HG03469 (cell line): ENCODE measurements around the gene CARS1.

Experiments used
- ATAC-seq: cut with Tn5 transposase; IDR thresholded peaks from one replicate; pipeline ENCODE4 v1.9.1; 2021; ENCODE audit warnings: mild to moderate bottlenecking, moderate library complexity, moderate number of reproducible peaks; ENCODE audit not compliant: unreplicated experiment

Gene CARS1

DNA sequence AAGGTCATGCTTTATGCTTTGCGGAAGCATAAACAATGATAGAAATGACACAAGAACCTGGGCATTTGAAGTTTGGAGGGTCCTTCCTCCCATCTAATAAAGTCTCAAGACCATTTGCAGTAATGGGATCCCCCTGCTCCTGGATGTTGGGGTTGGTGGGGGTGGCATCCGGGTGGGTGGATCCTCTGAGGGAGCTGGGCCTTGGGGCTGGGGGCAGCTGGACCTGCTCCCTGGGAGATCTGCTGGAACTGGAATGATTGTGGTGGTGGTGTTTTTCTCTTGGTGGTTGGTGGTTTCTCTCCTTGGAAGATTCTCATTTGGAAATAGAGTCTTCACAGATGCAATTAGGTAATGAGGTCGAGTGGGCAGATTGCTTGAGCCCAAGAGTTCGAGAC lies 62.9 kb downstream of the CARS1 start:
- ATAC-seq, result no peak

DNA sequence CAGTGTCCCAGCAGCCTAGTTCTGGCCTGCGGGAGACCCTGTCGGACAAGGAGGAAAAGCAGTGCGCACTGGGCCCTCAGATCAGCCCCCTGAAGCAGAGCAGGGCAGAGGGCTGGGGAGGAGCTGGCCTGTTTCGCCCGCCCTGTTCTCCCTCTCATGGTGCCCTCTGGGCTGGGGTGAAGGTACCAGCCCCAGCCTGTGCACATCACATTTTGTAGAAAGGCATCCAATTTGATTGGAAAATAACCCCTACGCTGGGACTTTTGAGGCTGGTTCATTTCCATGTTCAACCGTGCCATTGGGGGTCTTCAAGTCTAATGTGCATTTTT lies 64.3 kb downstream of the CARS1 start:
- no peak for ATAC-seq

DNA sequence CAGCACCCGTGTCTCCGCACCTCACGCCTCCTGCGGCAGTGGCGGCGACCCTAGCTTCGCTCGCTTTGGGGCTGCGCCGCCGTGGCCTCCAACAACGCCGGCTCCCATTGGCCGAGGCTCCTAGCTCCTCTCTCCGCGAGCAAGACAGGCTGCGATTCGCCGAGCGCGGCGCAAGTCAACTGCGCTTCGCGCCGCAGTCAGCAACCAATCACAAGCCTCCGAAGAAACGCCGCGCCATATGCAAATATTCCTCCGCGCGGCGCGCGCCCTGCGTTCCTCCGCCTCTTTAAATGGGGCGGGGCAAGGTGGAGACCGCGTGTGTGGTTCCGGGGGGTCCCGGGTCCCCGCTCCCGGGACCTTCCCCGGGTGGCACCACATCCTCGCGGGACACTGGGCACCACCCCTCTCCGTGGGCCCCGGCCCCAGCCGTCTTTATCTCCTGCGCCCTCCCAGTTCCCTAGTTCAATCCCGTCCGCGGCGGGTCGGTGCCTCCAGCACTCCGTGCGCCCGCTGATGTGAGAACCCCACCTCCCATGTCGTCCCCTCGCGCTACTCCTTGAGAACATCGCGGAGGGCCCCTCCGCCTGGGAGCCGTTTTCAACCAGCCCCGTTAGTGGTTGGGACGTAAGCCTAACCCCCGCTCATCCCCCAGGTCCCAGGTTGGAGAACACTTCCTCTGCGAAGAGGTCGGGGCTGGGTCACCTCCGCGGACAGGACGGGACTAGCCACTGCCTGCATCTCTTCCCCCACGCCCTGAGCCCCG lies 64.8 kb downstream of the CARS1 start, which contains the start of gene NAP1L4:
TSS of gene NAP1L4 (minus strand) at position 96 of the 763 bp plus-strand sequence. CDS start 13,109 bp downstream, outside the sequence.
- peak; percentile 76 for ATAC-seq

DNA sequence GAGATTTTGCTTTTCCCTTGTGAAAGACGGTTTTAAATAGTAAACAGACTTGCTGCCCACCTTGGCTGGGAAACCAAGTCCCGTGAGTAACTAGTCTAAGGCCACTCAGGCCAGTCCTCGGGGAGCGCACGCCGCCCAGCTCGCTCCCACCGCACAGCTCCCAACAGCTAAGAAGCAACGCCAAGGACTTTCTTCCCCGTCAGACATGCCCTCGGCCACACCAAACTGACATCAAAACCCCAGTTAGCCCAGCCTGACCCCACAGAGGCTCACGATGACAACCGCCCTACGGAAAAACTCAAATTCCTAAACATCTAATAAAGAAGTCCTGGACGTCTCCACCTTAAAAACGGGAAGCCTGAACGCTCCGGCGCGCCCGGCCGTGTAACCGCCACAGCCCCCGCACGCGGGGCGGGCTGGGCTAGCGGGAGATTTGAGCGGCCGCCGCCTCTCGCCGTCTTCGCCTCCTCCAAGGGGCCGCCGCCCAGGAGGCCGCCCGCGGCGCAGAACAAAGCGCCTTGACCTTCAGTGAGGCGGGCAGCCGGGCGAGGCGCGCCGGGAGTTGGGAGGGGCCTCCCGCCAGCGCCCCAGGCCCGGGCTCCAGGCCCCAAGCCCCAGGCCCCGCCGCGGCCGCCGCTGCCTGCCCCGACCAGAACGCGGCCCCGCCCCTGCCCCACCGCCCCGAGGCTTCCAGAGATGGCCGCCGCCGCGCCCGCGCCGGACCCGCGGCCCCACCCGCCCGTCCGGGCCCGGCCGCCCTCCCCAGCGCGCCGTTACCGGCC lies 65.6 kb downstream of the CARS1 start:
- ATAC-seq, result peak; percentile 5

DNA sequence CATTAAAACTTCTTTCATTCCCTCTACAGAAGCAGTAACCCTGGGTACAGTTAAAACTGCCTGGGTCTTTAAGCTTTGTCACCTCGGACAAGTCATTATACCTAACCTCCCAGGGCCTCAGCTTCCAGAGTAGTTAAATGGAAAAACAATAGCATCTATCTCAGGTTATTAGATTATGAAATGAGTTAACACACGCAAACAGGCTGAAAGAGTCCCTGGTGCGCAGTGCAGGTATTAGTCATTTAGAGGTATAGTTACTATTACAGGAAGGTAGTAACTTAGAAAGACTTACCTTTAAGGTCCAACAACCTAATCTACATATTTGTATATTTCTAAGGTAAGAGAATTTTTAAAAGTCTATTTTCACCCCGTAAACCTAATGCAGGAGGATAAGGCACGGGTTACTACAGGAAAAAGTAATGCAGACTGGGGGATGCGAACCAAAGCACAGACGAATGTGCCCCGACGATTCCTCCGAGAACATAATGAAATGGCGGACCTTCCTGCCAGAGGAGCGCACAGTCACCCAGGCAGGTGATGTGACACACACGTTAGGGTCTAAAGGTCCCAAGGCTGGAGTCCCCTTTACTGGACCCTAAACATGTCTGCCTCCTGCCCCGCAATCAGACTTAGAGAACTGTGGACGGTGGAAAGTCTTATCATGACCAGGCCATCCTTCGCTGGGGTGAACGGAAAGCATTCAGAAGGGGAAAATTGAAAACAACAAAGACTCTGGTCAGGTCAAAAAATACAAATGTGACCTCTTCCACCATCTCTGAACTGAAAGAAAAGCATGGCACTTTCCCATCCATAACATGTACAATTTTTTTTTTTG lies 66.4 kb downstream of the CARS1 start:
- no peak for ATAC-seq

DNA sequence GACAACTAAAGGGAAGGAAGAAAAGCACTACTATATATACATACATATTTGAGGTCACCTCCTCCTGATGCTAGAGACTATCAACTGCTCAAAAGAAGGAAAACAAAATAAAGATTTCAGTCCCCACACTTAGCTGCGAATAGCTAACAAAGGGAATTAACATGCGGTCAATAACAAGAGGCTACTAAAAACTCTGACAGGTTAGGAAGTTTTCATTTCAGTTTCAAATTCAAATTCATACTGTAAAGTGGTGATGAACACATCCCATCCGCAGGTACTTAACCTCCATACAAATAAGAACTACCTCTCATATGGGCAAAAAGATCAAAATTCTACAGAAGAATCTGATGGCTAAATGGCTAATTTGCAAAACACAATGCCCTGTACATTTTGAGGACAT lies 67.7 kb downstream of the CARS1 start:
- no peak for ATAC-seq

DNA sequence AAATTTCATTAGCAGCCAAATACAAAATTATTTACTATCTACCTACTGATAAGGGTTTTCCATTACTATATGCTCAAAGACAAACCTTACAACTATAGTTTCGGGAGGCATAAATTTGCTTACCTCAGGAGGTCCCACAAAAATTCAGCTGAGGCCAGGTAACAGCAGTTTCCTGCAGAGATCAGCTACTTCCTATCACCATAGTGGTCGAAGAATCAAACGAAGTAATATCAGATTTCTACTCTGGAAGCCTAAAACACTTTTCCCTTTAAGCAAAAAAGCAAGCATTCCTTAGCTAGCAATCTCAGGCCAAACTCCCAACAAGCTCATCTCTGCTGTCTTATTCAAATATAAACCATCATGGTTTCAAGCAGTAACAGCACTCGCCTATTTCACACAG lies 68.2 kb downstream of the CARS1 start:
- ATAC-seq, result no peak

DNA sequence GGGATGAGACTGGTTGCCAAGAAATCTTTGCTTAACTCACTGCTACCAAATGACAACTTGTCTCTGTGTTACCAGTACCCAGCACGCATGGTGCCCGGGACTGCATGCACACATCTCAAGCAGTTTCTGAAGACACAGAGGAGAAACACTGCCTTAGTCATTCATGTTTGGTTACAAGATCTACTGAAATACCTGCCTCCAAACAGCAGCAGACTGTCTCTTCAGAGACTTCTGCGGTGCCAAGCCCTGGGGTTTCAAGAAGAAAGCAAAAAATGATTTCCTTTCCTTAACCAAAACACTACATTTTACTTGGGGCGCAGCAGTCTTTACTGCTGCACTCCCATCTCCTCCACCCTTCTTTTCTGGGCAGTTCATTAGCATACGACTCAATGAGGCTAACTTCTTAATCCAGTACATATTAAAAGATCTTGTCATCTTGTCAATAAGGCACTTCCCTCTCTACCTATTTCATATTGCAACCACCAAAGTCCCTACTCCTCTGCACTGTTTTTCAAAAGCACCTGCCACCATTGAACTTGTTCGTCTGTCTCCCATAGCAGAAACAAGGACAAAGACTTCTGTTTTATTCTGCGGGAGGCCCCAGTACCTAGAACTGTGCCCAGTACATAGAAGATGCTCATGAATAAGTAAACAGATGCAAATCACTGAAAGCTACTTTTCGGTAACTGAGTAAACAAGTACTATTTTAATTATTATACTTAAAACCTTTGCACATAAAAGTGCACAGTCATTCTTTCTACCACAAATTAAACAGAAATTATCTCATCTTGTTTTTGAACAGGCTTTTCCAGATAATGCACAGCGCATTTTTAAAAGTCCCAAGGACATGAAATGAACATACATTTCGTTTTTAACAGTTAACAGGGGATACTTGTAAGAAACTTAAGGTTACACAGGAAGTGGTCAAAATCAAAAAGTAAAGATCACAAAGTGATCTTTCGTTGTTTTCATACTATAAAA lies 69.1 kb downstream of the CARS1 start:
- ATAC-seq, result no peak

DNA sequence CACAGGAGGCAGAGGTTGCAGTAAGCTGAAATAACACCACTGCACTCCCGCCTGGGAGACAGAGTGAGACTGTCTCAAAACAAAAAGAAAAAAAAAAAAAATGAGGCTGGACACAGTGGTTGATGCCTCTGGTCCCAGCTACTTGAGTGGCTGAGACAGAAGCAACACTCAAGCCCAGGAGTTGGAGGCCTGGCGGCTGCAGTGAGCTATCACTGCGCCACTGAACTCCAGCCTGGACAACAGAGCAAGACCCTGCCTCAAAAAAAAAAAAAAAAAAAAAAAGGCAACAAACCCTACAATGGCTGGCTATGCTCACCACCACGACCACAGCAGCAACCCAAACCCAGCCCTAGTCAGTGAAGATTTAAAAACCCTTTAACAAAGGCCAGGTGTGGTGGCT lies 73.3 kb downstream of the CARS1 start:
- ATAC-seq, result no peak

DNA sequence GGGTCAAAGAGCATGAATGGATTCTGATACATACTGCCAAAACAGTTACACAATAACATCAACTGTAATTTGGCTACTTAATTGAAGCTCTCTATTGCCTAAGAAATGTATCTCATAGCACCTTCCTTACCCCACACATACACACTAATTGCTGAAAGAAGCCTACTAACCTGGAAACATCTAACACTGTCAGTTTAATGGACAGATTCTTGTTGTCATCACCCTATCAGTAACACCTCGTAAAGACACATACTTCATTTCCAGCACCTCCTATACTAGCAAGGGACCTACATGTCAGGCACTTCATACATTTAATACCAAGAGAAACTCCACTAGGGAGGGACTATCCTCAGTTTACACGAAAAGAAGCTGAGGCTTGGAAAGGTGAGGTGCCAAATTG lies 75.0 kb downstream of the CARS1 start:
- ATAC-seq, result no peak

DNA sequence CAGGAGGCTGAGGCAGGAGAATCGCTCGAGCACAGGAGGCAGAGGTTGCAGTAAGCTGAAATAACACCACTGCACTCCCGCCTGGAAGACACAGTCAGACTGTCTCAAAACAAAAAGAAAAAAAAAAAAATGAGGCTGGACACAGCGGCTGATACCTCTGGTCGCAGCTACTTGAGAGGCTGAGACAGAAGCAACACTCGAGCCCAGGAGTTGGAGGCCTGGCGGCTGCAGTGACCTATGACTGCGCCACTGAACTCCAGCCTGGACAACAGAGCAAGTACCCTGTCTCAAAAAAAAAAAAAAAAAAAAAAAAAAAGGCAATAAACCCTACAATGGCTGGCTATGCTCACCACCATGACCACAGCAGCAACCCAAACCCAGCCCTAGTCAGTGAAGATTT lies 76.1 kb downstream of the CARS1 start:
- ATAC-seq, result no peak

DNA sequence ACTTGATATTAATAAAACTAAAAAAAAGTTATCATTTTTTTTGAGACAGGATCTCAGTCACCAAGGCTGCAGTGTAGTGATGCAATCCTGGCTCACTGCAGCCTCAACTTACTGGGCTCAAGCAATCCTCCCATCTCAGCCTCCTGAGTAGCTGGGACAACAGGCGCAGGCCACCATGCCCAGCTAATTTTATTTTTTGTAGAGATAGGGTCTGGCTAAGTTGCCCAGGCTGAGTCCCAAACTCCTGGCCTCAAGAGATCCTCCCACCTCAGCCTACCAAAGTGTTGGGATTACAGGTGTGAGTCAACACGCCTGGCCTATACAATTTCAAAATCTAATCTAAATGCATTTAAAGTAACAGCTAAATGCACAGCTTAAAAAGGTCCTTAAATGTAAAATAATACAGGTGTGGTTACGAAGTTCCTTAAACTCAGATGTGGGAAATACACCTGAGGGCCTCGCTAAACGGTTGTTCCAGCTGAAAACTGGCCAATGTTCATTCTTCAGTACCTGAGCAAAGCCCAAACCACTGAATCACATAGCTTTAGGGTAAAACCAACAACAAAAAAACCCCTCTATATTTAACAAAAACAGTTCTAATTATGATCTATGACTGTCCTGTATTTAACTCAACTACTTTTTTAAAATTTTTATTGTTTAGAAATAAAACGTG lies 76.9 kb downstream of the CARS1 start:
- no peak for ATAC-seq

DNA sequence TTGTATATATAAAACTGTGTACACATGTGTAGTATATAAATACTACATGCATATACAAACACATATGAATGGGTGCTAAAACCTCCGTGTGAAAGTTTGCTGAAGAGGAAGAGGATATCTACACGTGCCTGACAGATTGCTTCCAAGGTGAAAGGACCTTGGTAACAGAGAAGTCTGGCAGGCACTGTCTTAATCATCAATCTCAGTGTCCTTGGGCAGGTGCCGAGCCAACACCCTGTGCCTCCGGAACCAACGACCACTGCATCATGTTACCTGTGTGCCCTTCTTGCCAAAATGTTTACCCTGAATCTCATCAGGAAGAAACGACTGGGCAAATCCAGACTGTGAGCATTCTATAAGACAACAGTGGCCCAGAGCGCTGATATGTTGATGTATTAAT lies 80.1 kb downstream of the CARS1 start:
- ATAC-seq, result no peak

DNA sequence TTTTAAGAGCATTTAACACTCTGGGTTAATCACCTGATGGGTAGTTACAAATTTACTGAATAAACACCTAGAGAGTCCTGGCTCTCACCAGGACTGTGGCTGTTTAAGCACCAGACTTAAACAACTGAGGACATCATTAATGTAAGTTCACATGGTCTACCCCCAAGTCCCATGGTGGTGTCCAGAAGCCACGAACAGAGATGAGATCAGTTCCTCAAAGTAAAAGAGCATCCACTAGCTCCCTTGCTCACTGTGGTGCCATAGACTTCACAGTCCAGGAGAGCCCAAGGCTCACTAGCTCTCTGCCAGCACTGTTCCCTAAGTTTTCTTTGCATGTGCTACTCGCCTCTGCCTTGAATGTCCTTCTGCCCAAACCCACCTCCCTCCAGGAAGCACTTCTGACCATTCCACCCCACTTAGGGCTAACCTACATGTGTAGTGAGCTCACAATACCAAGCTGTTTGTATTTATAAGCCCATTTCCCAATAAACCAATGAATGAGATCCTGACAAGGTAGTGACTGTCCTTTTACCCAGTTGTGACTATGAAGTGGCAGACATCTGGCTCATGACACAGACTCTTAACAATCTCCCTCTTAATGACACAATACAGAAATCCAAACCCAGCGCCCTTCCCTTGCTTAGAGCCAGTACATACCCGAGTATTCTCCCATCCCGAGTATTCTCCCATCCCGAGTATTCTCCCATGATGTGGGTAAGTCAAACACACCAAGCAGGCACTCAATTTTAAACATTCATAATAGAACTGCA lies 80.7 kb downstream of the CARS1 start:
- no peak for ATAC-seq

DNA sequence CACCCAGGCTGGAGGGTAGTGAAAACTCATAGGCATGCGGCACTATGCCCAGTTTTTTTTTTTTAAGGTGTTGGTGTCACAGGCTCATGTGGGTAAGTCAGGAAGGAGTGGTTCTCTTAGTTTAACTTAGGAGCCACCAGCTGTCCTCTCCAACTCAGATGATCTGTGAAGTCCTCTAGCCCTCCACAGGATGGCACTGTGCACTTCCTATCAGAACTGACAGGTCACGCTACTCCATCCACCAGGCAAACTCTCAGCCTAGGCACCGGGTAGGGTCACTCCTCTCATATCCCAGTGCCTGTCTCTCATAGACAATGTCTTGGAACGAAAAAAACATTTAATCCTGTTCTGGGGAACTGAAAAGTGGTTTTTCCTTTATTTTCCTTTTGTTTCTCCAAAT lies 81.6 kb downstream of the CARS1 start:
- no peak for ATAC-seq

DNA sequence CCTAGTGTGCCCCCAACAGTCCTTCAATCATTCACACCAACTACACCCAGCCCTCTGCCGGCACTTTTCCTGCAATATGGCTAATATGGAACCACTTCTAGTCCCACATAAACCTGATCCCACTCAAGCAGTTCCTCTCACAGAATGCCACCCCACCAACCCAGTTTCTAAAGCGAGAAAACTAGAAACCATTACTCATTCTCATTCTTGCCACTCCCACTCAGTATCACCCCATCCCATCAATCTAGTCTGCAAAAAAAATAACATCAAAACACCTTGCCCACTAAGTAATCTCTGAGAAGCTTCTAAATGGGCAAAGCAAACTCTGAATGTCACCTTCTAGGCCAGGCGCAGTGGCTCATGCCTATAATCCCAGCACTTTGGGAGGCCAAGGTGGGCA lies 83.0 kb downstream of the CARS1 start:
- ATAC-seq, result no peak

DNA sequence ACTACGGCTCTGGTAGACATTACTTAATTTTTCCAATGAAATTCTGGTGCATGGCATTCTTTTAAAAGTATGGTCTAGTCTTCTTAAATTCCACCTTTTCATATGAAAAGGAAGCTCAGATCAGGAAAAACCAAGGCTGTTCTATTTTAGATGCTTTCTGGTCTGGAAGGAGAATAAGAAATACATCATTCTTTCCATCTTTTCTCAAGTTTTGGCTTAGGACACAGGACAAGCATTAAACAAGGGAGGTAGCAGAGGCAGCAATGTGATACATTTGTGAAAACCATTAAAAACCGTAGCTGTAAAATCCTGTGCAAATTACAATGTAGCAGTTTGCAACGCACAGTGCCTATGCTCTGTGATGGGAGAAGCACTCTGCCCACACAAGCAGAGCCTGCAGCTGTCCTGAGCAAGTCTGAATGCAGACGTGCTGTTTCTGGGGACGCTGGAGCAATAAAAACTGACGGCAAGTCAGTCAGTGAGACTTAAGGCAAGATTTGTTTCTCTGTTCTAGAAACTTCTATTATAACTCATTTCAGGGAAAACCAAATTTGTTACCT lies 88.8 kb downstream of the CARS1 start:
- no peak for ATAC-seq

DNA sequence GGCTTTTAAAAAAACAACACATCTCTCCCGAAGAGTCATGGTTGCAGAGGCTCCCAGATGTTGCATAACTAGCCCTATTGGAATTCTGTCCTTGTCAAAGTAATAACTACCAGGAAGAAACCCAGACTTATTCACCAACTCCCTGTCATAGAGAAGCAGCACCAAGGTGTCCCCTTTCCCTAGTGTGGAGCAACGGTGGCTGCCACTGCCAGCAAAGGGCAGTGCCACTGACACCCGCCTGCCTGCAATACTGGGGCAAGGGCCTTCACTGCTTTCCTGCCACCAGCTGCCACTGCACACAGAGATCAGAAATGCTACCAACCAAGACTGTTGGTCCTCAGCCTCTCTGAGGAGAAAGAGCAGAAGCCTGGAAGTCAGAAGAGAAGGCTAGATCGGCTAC lies 92.4 kb downstream of the CARS1 start:
- no peak for ATAC-seq

DNA sequence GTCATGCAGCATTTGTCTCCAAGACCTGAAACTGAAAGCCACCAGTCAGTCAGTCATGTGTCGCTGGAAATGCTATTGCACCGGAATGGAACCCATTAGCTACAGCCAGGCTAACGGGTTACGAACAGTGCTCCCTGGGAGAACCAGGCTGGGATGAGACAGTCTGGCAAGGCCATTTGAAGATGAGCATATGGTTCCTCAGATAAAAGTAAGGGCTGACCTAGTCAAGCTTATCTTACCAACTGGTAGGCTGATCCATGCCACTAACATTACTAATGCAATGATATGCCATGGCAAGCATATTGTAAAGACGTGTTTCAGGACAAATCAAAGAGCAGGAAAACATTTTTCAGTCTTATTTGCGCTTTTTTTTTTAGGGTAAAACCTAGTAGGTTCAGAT lies 93.5 kb downstream of the CARS1 start:
- ATAC-seq, result no peak
